ENCODE data around the gene ARID3B. TPM values are rescaled to one million over a fixed set of nuclear protein-coding genes. Genes with fewer than 3 reads are reported as not detected.

The ARID3B gene
- total and polyA plus RNA-seq, 2 of the 4 experiments (the other 2 are of a cell fraction): 2.5 to 5.0 TPM

- Histone ChIP-seq H3K9me3 (ENCODE audit: control insufficient read depth, insufficient read depth, low read length) (no peaks in the 10 kb centered on the region), H3K27ac (ENCODE audit: insufficient read depth, low read length) (peak overlapping the region; percentile 48; the same call in 1 of the 2 replicates), H3K4ac (ENCODE audit: low read depth, low read length) (0 out of 2 replicates have a peak overlapping the region, but pooled peaks have one; percentile 34), H3K56ac (ENCODE audit: extremely low read depth, insufficient read depth, low read length) (no peak overlapping the region), H3K23ac (ENCODE audit: low read depth, low read length) (peak overlapping the region; percentile 68; the same call in 1 of the 2 replicates), H2AFZ (replicated peaks; ENCODE audit: low read length, poor library complexity) (peak overlapping the region; percentile 94), H4K5ac (ENCODE audit: low read depth, low read length) (no peak overlapping the region), H2BK5ac (ENCODE audit: low read depth, low read length, poor library complexity, severe bottlenecking) (no peak overlapping the region), H3K9ac (ENCODE audit: low read depth, low read length) (peak overlapping the region; percentile 73), H3K18ac (ENCODE audit: low read depth, low read length) (no peak overlapping the region), H2AK5ac (ENCODE audit: low read depth, low read length) (peak overlapping the region; percentile 44; the same call in 1 of the 2 replicates), H2BK120ac (ENCODE audit: low read depth, low read length) (peak overlapping the region; percentile 7; the same call in 1 of the 2 replicates), H2BK20ac (ENCODE audit: low read depth, low read length) (no peak overlapping the region), H3K9me1 (ENCODE audit: insufficient read depth, low read length) (peaks cover 4% of the 10 kb centered on the region; the same call in 1 of the 2 replicates), H2BK15ac (ENCODE audit: low read depth, low read length) (no peak overlapping the region), H3K27me3 (ENCODE audit: control insufficient read depth, insufficient read depth, low read length) (no peaks in the 10 kb centered on the region), H4K8ac (ENCODE audit: low read depth in 2 of 2, low read length in 2 of 2) (peak overlapping the region in 1 of 2 experiments; percentile 40; a peak in 1 of 4 replicates), H2AK9ac (replicated peaks; ENCODE audit: low read depth, low read length, poor library complexity) (peak overlapping the region; percentile 90), H3K4me1 (ENCODE audit: control insufficient read depth, insufficient read depth, low read length) (peaks cover 6% of the 10 kb centered on the region), H4K91ac (ENCODE audit: insufficient read depth, low read depth, low read length) (0 out of 2 replicates have a peak overlapping the region, but pooled peaks have one; percentile 9), H3K36me3 (ENCODE audit: control insufficient read depth, insufficient read depth, low read length) (peaks cover 2% of the 10 kb centered on the region), H3K14ac (replicated peaks; ENCODE audit: low read depth, low read length) (no peak overlapping the region), H3K4me3 (ENCODE audit: insufficient read depth, low read depth, low read length) (peak overlapping the region; percentile 83), H3K4me2 (ENCODE audit: low read depth, low read length) (peak overlapping the region; percentile 63), H3K79me1 (ENCODE audit: low read depth in 1 of 2, low read length in 2 of 2) (peaks cover 12 to 40% of the 10 kb centered on the region in 2 experiments), H4K20me1 (ENCODE audit: insufficient read depth, low read length) (peaks cover 44% of the 10 kb centered on the region)
- ChIA-PET CTCF (no interaction called here), POLR2A (ENCODE audit: unreplicated experiment) (no interaction called here)
- DNase-seq: peak; percentile 78
- in situ Hi-C loops (cut with MboI; ENCODE audit: low sequenced_read_pairs) (no loop called here), intact Hi-C loops (cut with micrococcal nuclease) (no loop called here), dilution Hi-C loops (cut with HindIII; ENCODE audit: low sequenced_read_pairs, unreplicated experiment) (no loop called here)
- 2% methylated on average over 11 of the region's 21 CpGs; no CpG with 5 or more reads in 1 of the 2 experiments for WGBS, 2 experiments (ENCODE audit: extremely low coverage in 2 of 2, insufficient read length in 1 of 2)
- TF ChIP-seq CHD1 (IDR thresholded peaks at IDR 0.05; ENCODE audit: low read depth, low read length) (peak; percentile 57; the same call in 1 of the 2 replicates), FOS (IDR thresholded peaks at IDR 0.05; ENCODE audit: low read depth, low read length) (peak; percentile 41; the same call in 1 of the 2 replicates), BHLHE40 (IDR thresholded peaks at IDR 0.05; ENCODE audit: low read depth, low read length) (no peak)
- ATAC-seq (ENCODE audit: low read depth): peak; percentile 16; the same call in 1 of the 2 replicates
- BruUV-seq (replicated peaks): no TSS peak
Measured at GRCh38 chr15:74541494-74542165, 610 bp downstream of the ARID3B start.

Measured in IMR-90 (cell line).